Natural killer cell (primary cell): ENCODE data around the gene DGKZ. TPM values are rescaled to one million over a fixed set of nuclear protein-coding genes. Genes with fewer than 3 reads are reported as not detected.

Experiments used
- ATAC-seq, 3 donors: fragments of 150-1000 bp in 2 of 3; fragments of 200-7000 bp in 1 of 3; cut with Tn5 transposase; 1 replicate in 1 of 3; 2 replicates in 2 of 3; pipeline ENCODE4 v1.10.0; 2021; ENCODE audit warnings: mild to moderate bottlenecking in 2 of 3, moderate library complexity in 2 of 3
- DNase-seq, 2 donors: peaks; one replicate each; pipeline versions ENCODE4 v3.0.0 to v3.0.0-alpha.2; 2013 to 2021; ENCODE audit warnings: mixed read lengths in 1 of 2
- H3K27ac ChIP-seq: one replicate; pipeline ENCODE4 v1.5.1; 2013; ENCODE audit warnings: mild to moderate bottlenecking, low read length
- H3K27me3 ChIP-seq: one replicate; pipeline ENCODE4 v1.6.1; 2013; ENCODE audit warnings: low read length; ENCODE audit not compliant: control insufficient read depth, insufficient read depth
- H3K36me3 ChIP-seq: one replicate; pipeline ENCODE4 v1.6.1; 2013; ENCODE audit warnings: low read length; ENCODE audit not compliant: control insufficient read depth, insufficient read depth
- H3K4me1 ChIP-seq: one replicate; pipeline ENCODE4 v1.6.1; 2013; ENCODE audit warnings: low read length; ENCODE audit not compliant: control insufficient read depth, insufficient read depth
- H3K4me3 ChIP-seq: one replicate; pipeline ENCODE4 v1.5.1; 2013; ENCODE audit warnings: low read length
- H3K9me3 ChIP-seq: one replicate; pipeline ENCODE4 v1.6.1; 2013; ENCODE audit warnings: low read length; ENCODE audit not compliant: control insufficient read depth, insufficient read depth
- H3K27ac Mint-ChIP-seq, 2 donors: one replicate each; pipeline ENCODE4 v1.8.0; 2022; ENCODE audit warnings: mild to moderate bottlenecking in 2 of 2, mixed read lengths in 2 of 2, moderate library complexity in 1 of 2
- H3K27me3 Mint-ChIP-seq, 2 donors: one replicate each; pipeline ENCODE4 v1.8.0; 2022; ENCODE audit warnings: low read depth in 2 of 2, mixed read lengths in 2 of 2
- H3K36me3 Mint-ChIP-seq: one replicate; pipeline ENCODE4 v1.8.0; 2022; ENCODE audit warnings: mixed read lengths
- H3K4me1 Mint-ChIP-seq, 2 donors: one replicate each; pipeline ENCODE4 v1.8.0; 2022; ENCODE audit warnings: mixed read lengths in 2 of 2
- H3K4me3 Mint-ChIP-seq: one replicate; pipeline ENCODE4 v1.8.0; 2022; ENCODE audit warnings: mild to moderate bottlenecking, moderate library complexity, mixed read lengths
- H3K9me3 Mint-ChIP-seq, 2 donors: one replicate each; pipeline ENCODE4 v1.8.0; 2022; ENCODE audit warnings: mixed read lengths in 2 of 2
- CTCF ChIP-seq: fragments of 200-600 bp; IDR thresholded peaks from one replicate; pipeline ENCODE4 v1.8.0; 2022; ENCODE audit warnings: antibody characterized with exemption
- WGBS: methylation state at CpG from one replicate; pipeline ENCODE4 v1.1.7; 2013; ENCODE audit warnings: missing lambda C conversion rate; ENCODE audit not compliant: insufficient coverage; 5-methylcytosine and 5-hydroxymethylcytosine counted together
- intact Hi-C: fragments of 100-400 bp; cut with micrococcal nuclease; formaldehyde crosslinking; loops from one replicate; pipeline ENCODE4 v1.14.2; 2022
- total RNA-seq, 4 donors: library from RNA; stranded (reverse); fragments of 120-200 nt in 1 of 4; gene quantifications; one replicate each; pipeline versions ENCODE4 v1.2.3 to v1.2.4, GENCODE V29; 2013 to 2022

The DGKZ gene
- total RNA-seq, 3 donors from 2014 or later (not counting 1 experiment from before 2014, with no cell fraction given), result 307 to 377 (median 350) TPM

- no peak for ATAC-seq
- TF ChIP-seq CTCF, result no peak
- no peaks in the 10 kb centered on the region for H3K36me3 ChIP-seq
- DNase-seq, result no peak
- H3K9me3 Mint-ChIP-seq, result no peaks in the 10 kb centered on the region
- H3K4me1 Mint-ChIP-seq, result peaks cover 9 to 12% of the 10 kb centered on the region in 2 donors
- no peak overlapping the region for H3K27ac Mint-ChIP-seq
- no peak overlapping the region for H3K4me3 ChIP-seq
- intact Hi-C loops, result no loop called here
- H3K27me3 ChIP-seq, result no peaks in the 10 kb centered on the region
- peaks cover 4 to 7% of the 10 kb centered on the region in 2 donors for H3K27me3 Mint-ChIP-seq
- H3K27ac ChIP-seq, result no peak overlapping the region
- peaks cover 15% of the 10 kb centered on the region for H3K4me1 ChIP-seq
- H3K9me3 ChIP-seq, result no peaks in the 10 kb centered on the region
- H3K36me3 Mint-ChIP-seq, result no peaks in the 10 kb centered on the region
- no peak overlapping the region for H3K4me3 Mint-ChIP-seq
- WGBS, result 94% methylated on average over 2 of the region's 2 CpGs
These were observed 25.5 kb upstream of the DGKZ start for GRCh38 chr11:46321757-46322156.

GRCh38 chr11:46322759-46323158 lies 24.5 kb upstream of the DGKZ start:
- no peaks in the 10 kb centered on the region for H3K9me3 ChIP-seq
- no peak overlapping the region for H3K4me3 ChIP-seq
- no peaks in the 10 kb centered on the region for H3K27me3 ChIP-seq
- no peaks in the 10 kb centered on the region for H3K9me3 Mint-ChIP-seq
- no peak overlapping the region for H3K27ac ChIP-seq
- H3K27me3 Mint-ChIP-seq, result peaks cover 8 to 12% of the 10 kb centered on the region in 2 donors
- H3K4me1 Mint-ChIP-seq, result peaks cover 9 to 12% of the 10 kb centered on the region in 2 donors
- no peak overlapping the region for H3K27ac Mint-ChIP-seq
- no peak for DNase-seq
- 95% methylated on average over 6 of the region's 6 CpGs for WGBS
- H3K4me3 Mint-ChIP-seq, result no peak overlapping the region
- intact Hi-C loops, result no loop called here
- no peaks in the 10 kb centered on the region for H3K36me3 Mint-ChIP-seq
- peaks cover 10% of the 10 kb centered on the region for H3K4me1 ChIP-seq
- TF ChIP-seq CTCF, result no peak
- H3K36me3 ChIP-seq, result no peaks in the 10 kb centered on the region
- no peak for ATAC-seq

- 86% methylated on average over 10 of the region's 10 CpGs for WGBS
These were observed 20.3 kb upstream of the DGKZ start for GRCh38 chr11:46326813-46327416.

More at GRCh38 chr11:46326813-46327416, 20.3 kb upstream of the DGKZ start:
- H3K36me3 Mint-ChIP-seq, result no peaks in the 10 kb centered on the region
- no peak for TF ChIP-seq CTCF
- intact Hi-C loops, result no loop called here
- DNase-seq (no peak), ATAC-seq (no peak)
- no peaks in the 10 kb centered on the region for H3K9me3 Mint-ChIP-seq
- no peak overlapping the region for H3K4me3 ChIP-seq
- H3K27me3 ChIP-seq, result peaks cover 6% of the 10 kb centered on the region
- H3K4me1 ChIP-seq, result peaks cover 15% of the 10 kb centered on the region
- no peak overlapping the region for H3K27ac Mint-ChIP-seq
- H3K9me3 ChIP-seq, result no peaks in the 10 kb centered on the region
- H3K27me3 Mint-ChIP-seq, result peaks cover 35 to 36% of the 10 kb centered on the region in 2 donors
- no peaks in the 10 kb centered on the region for H3K36me3 ChIP-seq
- no peak overlapping the region for H3K27ac ChIP-seq
- peaks cover 18 to 19% of the 10 kb centered on the region in 2 donors for H3K4me1 Mint-ChIP-seq
- H3K4me3 Mint-ChIP-seq, result no peak overlapping the region
